ENCODE data around the gene FAM47E.

The FAM47E gene

DNA sequence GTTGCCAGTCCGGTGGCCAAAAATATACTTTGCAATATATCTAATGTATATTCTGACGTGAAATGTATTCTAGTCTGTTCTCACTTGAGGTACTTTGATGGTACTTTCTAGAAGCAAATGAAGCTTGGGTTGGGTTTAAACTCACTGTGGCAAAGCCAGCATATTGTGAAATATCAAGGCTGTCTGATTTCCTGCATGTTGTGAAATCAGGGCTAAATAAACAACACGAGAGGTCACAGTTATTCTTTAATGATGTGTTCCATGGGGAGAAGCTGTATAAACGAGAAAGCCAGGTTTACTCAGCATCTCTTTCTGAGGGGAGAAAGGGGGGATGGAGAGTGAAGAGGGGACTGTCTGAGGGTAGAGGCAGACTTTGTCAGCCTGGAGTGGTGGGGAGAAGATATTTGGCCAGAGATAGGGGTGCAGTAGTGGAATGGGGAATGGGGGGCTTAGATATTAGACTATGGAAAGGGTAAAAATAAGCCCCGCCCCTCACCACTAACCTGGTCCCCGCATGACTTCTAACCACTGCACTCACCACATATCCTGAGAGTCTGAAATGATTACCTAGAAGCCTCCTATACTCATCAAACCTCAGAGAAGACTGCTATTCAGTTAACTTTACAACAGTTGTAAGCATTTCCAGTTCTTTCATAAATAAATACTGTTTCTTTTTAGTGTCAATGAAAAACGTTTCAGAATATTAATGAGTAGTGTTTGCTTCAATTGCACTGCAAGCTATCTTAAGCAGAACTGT lies 32.0 kb upstream of the FAM47E start:
- Histone ChIP-seq H3K4me3 (ENCODE audit: severe bottlenecking) (no peak overlapping the region), H3K9me3 (ENCODE audit: severe bottlenecking) (no peaks in the 10 kb centered on the region), H3K36me3 (ENCODE audit: low read depth) (no peaks in the 10 kb centered on the region), H3K27ac (ENCODE audit: poor library complexity, severe bottlenecking) (peak overlapping the region; percentile 18), H3K4me1 (ENCODE audit: insufficient read depth, poor library complexity, severe bottlenecking) (peaks cover 21% of the 10 kb centered on the region), H3K27me3 (ENCODE audit: insufficient read depth, poor library complexity, severe bottlenecking) (no peaks in the 10 kb centered on the region)
- TF ChIP-seq, protein P1, sequence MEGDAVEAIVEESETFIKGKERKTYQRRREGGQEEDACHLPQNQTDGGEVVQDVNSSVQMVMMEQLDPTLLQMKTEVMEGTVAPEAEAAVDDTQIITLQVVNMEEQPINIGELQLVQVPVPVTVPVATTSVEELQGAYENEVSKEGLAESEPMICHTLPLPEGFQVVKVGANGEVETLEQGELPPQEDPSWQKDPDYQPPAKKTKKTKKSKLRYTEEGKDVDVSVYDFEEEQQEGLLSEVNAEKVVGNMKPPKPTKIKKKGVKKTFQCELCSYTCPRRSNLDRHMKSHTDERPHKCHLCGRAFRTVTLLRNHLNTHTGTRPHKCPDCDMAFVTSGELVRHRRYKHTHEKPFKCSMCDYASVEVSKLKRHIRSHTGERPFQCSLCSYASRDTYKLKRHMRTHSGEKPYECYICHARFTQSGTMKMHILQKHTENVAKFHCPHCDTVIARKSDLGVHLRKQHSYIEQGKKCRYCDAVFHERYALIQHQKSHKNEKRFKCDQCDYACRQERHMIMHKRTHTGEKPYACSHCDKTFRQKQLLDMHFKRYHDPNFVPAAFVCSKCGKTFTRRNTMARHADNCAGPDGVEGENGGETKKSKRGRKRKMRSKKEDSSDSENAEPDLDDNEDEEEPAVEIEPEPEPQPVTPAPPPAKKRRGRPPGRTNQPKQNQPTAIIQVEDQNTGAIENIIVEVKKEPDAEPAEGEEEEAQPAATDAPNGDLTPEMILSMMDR (IDR thresholded peaks at IDR 0.05; ENCODE audit: poor library complexity, severe bottlenecking), result no peak
- ATAC-seq (ENCODE audit: low read depth) (peak; percentile 57), DNase-seq (ENCODE audit: low spot score) (no peak)

DNA sequence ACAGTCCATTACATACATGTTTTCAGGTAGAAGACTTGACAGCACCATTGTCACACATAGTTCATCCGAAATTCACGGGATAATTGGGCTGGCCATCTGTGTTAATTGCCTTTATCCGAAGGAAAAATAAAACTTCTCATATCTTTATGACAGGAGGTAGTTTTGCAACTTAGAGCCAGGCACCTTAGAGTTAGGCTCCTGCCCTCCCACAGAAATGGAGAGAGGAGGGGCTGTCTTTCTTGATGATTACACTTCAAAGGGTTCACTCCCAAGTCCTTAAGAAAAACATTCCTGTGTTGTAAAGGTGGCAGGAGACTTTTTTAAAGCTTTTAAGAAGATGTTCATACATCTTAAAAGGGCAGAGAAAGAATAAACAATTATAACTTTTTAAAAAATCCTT lies 27.4 kb upstream of the FAM47E start:
- TF ChIP-seq, protein P1 (IDR thresholded peaks at IDR 0.05; ENCODE audit: poor library complexity, severe bottlenecking), result no peak
- peaks cover 6% of the 10 kb centered on the region for H3K4me1 ChIP-seq (ENCODE audit: insufficient read depth, poor library complexity, severe bottlenecking)
- H3K4me3 ChIP-seq (ENCODE audit: severe bottlenecking), result no peak overlapping the region
- no peak overlapping the region for H3K27ac ChIP-seq (ENCODE audit: poor library complexity, severe bottlenecking)
- DNase-seq (ENCODE audit: low spot score) (no peak), ATAC-seq (ENCODE audit: low read depth) (no peak)
- H3K36me3 ChIP-seq (ENCODE audit: low read depth), result no peaks in the 10 kb centered on the region
- H3K27me3 ChIP-seq (ENCODE audit: insufficient read depth, poor library complexity, severe bottlenecking), result no peaks in the 10 kb centered on the region
- H3K9me3 ChIP-seq (ENCODE audit: severe bottlenecking), result no peaks in the 10 kb centered on the region

DNA sequence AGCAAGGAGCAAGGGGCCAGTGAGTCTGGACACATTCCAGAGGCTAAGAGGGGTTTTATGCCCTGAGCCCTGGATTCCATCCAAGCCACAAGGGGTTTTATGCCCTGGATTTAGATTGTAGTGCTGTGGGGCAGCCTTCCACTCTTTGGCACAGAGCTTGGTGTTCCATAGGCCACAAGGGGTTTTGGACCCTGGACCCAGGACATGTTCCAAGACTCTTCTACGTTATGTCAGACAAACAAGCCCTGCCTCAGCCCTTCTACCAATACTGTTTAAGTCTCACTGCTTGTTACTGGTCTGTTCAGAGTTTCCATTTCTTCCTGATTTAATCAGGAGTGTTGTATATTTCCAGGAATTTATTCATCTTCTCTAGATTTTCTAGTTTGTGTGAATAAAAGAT lies 25.1 kb upstream of the FAM47E start:
- H3K27me3 ChIP-seq (ENCODE audit: insufficient read depth, poor library complexity, severe bottlenecking), result no peaks in the 10 kb centered on the region
- no peaks in the 10 kb centered on the region for H3K9me3 ChIP-seq (ENCODE audit: severe bottlenecking)
- H3K36me3 ChIP-seq (ENCODE audit: low read depth), result no peaks in the 10 kb centered on the region
- TF ChIP-seq, protein P1 (IDR thresholded peaks at IDR 0.05; ENCODE audit: poor library complexity, severe bottlenecking), result no peak
- peaks cover 4% of the 10 kb centered on the region for H3K4me1 ChIP-seq (ENCODE audit: insufficient read depth, poor library complexity, severe bottlenecking)
- DNase-seq (ENCODE audit: low spot score) (no peak), ATAC-seq (ENCODE audit: low read depth) (no peak)
- no peak overlapping the region for H3K4me3 ChIP-seq (ENCODE audit: severe bottlenecking)
- H3K27ac ChIP-seq (ENCODE audit: poor library complexity, severe bottlenecking), result no peak overlapping the region

DNA sequence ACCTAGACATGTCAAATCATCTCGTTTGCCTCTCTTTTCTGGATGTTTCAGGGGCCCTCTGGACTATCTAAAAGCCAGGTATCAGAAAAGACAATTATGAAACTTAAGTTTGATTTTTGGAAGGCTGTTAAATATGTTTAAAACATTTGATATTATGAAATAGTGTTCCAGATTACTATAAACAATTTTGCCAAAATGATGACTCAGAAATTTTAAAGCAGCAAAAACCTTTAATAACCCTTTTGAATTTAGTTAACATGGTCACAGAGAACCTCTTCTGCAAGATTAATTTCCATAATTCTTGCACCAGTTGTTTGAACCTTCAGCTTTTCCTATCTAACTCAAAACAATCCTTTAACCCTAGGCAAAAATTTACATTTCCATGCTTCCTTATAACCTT lies 18.8 kb upstream of the FAM47E start:
- peaks cover 38% of the 10 kb centered on the region for H3K4me1 ChIP-seq (ENCODE audit: insufficient read depth, poor library complexity, severe bottlenecking)
- no peaks in the 10 kb centered on the region for H3K36me3 ChIP-seq (ENCODE audit: low read depth)
- no peaks in the 10 kb centered on the region for H3K9me3 ChIP-seq (ENCODE audit: severe bottlenecking)
- no peak overlapping the region for H3K27ac ChIP-seq (ENCODE audit: poor library complexity, severe bottlenecking)
- H3K4me3 ChIP-seq (ENCODE audit: severe bottlenecking), result no peak overlapping the region
- ATAC-seq (ENCODE audit: low read depth) (no peak), DNase-seq (ENCODE audit: low spot score) (no peak)
- no peaks in the 10 kb centered on the region for H3K27me3 ChIP-seq (ENCODE audit: insufficient read depth, poor library complexity, severe bottlenecking)
- TF ChIP-seq, protein P1 (IDR thresholded peaks at IDR 0.05; ENCODE audit: poor library complexity, severe bottlenecking), result no peak

DNA sequence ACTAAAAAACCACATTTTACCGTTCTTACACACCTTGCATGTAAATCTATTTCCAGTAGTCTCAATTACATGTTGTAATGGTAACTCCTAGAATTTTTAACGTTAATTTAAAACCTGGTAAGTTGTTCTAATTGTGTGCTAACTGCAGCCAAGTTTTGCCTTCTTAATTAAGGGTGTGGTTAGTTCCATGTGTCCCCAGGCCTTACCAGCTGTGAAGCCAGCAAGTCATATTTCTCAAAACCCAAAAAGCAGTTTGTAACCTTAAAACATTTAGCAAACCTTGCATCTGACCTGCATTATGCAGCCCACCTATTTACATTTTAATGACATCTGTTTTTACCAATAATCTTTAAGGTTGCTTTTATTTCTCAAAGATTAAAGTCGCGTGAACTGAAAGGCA lies 18.4 kb upstream of the FAM47E start:
- no peak for ATAC-seq (ENCODE audit: low read depth)
- H3K9me3 ChIP-seq (ENCODE audit: severe bottlenecking), result no peaks in the 10 kb centered on the region
- TF ChIP-seq, protein P1 (IDR thresholded peaks at IDR 0.05; ENCODE audit: poor library complexity, severe bottlenecking), result no peak
- H3K4me1 ChIP-seq (ENCODE audit: insufficient read depth, poor library complexity, severe bottlenecking), result peaks cover 38% of the 10 kb centered on the region
- H3K27ac ChIP-seq (ENCODE audit: poor library complexity, severe bottlenecking), result peak overlapping the region; percentile 3
- H3K36me3 ChIP-seq (ENCODE audit: low read depth), result no peaks in the 10 kb centered on the region
- no peak overlapping the region for H3K4me3 ChIP-seq (ENCODE audit: severe bottlenecking)
- no peak for DNase-seq (ENCODE audit: low spot score)
- H3K27me3 ChIP-seq (ENCODE audit: insufficient read depth, poor library complexity, severe bottlenecking), result no peaks in the 10 kb centered on the region

All from RWPE2 (cell line).